HepG2 (cell line): ENCODE data around the gene PACS1. TPM values are rescaled to one million over a fixed set of nuclear protein-coding genes. Genes with fewer than 3 reads are reported as not detected.

Experiments
- ATF2 ChIP-seq: sonication (generic); formaldehyde crosslinking; IDR thresholded peaks from 2 replicates; pipeline ENCODE4 v1.4.0; 2020; ENCODE audit warnings: missing genetic modification reagents
- ETV5 ChIP-seq: IDR thresholded peaks from 2 replicates; pipeline ENCODE4 v1.6.1; 2018; ENCODE audit warnings: missing biosample characterization, missing genetic modification reagents, inconsistent platforms, borderline replicate concordance
- GFI1 ChIP-seq: sonication (generic); formaldehyde crosslinking; IDR thresholded peaks from 2 replicates; pipeline ENCODE4 v1.5.0; 2020; ENCODE audit warnings: missing genetic modification reagents, mild to moderate bottlenecking, borderline replicate concordance
- HDAC2 ChIP-seq: sonication (generic); formaldehyde crosslinking; IDR thresholded peaks from 2 replicates; pipeline ENCODE4 v1.4.0; 2020; ENCODE audit warnings: missing genetic modification reagents
- HNRNPK ChIP-seq: fragments of 200-400 bp; formaldehyde crosslinking; IDR thresholded peaks from 2 replicates; pipeline ENCODE4 v1.6.1; 2018; ENCODE audit warnings: low read length, low read depth, moderate library complexity, mild to moderate bottlenecking; ENCODE audit not compliant: poor library complexity, severe bottlenecking
- PBX3 ChIP-seq: sonication (generic); formaldehyde crosslinking; IDR thresholded peaks from 2 replicates; pipeline ENCODE4 v1.8.1; 2023; ENCODE audit warnings: missing genetic modification reagents, inconsistent platforms, borderline replicate concordance
- POGK ChIP-seq: sonication (generic); formaldehyde crosslinking; conservative IDR thresholded peaks from 2 replicates; pipeline ENCODE4 v1.8.0; 2022; ENCODE audit warnings: mild to moderate bottlenecking, moderate library complexity, missing genetic modification reagents
- TEAD3 ChIP-seq: optimal IDR thresholded peaks from 2 replicates; pipeline ENCODE3; 2016; ENCODE audit warnings: borderline replicate concordance
- TFDP1 ChIP-seq: IDR thresholded peaks from 2 replicates; pipeline ENCODE4 v1.6.1; 2016; ENCODE audit warnings: missing compliant biosample characterization, missing genetic modification reagents, borderline replicate concordance
- YEATS4 ChIP-seq: sonication (generic); formaldehyde crosslinking; IDR thresholded peaks from 2 replicates; pipeline ENCODE4 v1.4.0; 2020; ENCODE audit warnings: missing genetic modification reagents, borderline replicate concordance
- ZFY ChIP-seq: sonication (generic); formaldehyde crosslinking; IDR thresholded peaks from 2 replicates; pipeline ENCODE4 v1.4.0; 2020; ENCODE audit warnings: missing genetic modification reagents
- ZNF367 ChIP-seq: sonication (generic); formaldehyde crosslinking; IDR thresholded peaks from 2 replicates; pipeline ENCODE4 v1.4.0; 2020; ENCODE audit warnings: missing genetic modification reagents, borderline replicate concordance
- ZNF616 ChIP-seq: sonication (generic); formaldehyde crosslinking; IDR thresholded peaks from 2 replicates; pipeline ENCODE4 v1.5.0; 2020; ENCODE audit warnings: low read depth, mild to moderate bottlenecking, missing genetic modification reagents
- ZNF766 ChIP-seq: sonication (generic); formaldehyde crosslinking; IDR thresholded peaks from 2 replicates; pipeline ENCODE4 v1.5.0; 2020; ENCODE audit warnings: missing genetic modification reagents, borderline replicate concordance
- ZNF772 ChIP-seq: sonication (generic); formaldehyde crosslinking; IDR thresholded peaks from 2 replicates; pipeline ENCODE4 v1.5.0; 2020; ENCODE audit warnings: mild to moderate bottlenecking, missing genetic modification reagents
- polyA plus RNA-seq, 8 experiments: library from polyadenylated mRNA; depleted of rRNA in 3 of 8; stranded (reverse) in 7 of 8; unstranded in 1 of 8; fragments of >200 nt; fragmentation: Illumina TruSeq in 4 of 8; extraction: Trizol in 4 of 8; gene quantifications; 2 replicates each; pipeline versions ENCODE4 v1.2.1 to v1.2.3, GENCODE V29; 2011 to 2016; ENCODE audit warnings: low read depth in 4 of 8, missing spikeins in 1 of 8, mixed read lengths in 1 of 8; ENCODE audit not compliant: insufficient read depth in 1 of 8
- total RNA-seq, 5 experiments: library from RNA; depleted of rRNA; stranded (reverse); fragments of >200 nt; fragmentation: Illumina TruSeq; extraction: Trizol; gene quantifications; 2 replicates each; pipeline ENCODE4 v1.2.3, GENCODE V29; 2016; ENCODE audit warnings: low read depth in 1 of 5
- TF ChIP-seq, protein P1 (sequence below): sonication (generic); formaldehyde crosslinking; IDR thresholded peaks from 2 replicates; pipeline ENCODE4 v1.5.1; 2020; ENCODE audit warnings: mild to moderate bottlenecking, missing genetic modification reagents, borderline replicate concordance
- TF ChIP-seq, protein P2 (sequence below): sonication (generic); formaldehyde crosslinking; conservative IDR thresholded peaks from 2 replicates; pipeline ENCODE4 v1.4.0; 2020; ENCODE audit warnings: mild to moderate bottlenecking, missing genetic modification reagents, moderate library complexity

PACS1 gene
- total and polyA plus RNA-seq, 2 of the 13 experiments (the other 11 are each of a cell fraction or from before 2014, with no cell fraction given), result 7.6 to 8.6 TPM

GRCh38 chr11:66268244-66268951 lies 198.3 kb downstream of the PACS1 start, which contains the start of gene RAB1B (continued):
- TF ChIP-seq, protein P1, sequence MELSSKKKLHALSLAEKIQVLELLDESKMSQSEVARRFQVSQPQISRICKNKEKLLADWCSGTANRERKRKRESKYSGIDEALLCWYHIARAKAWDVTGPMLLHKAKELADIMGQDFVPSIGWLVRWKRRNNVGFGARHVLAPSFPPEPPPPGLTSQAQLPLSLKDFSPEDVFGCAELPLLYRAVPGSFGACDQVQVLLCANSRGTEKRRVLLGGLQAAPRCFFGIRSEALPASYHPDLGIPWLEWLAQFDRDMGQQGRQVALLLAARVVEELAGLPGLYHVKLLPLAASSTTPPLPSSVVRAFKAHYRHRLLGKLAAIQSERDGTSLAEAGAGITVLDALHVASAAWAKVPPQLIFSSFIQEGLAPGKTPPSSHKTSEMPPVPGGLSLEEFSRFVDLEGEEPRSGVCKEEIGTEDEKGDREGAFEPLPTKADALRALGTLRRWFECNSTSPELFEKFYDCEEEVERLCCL (CRISPR knock-in tag), result no peak
- TF ChIP-seq ATF2 (CRISPR knock-in tag), result peak; percentile 68; the same call in 1 of the 2 replicates
- peak; percentile 65; the same call in 1 of the 2 replicates for TF ChIP-seq ZNF616 (CRISPR knock-in tag)
- peak; percentile 52 for TF ChIP-seq ZFY (CRISPR knock-in tag)
- TF ChIP-seq HNRNPK, result peak; percentile 49
- TF ChIP-seq, protein P2, sequence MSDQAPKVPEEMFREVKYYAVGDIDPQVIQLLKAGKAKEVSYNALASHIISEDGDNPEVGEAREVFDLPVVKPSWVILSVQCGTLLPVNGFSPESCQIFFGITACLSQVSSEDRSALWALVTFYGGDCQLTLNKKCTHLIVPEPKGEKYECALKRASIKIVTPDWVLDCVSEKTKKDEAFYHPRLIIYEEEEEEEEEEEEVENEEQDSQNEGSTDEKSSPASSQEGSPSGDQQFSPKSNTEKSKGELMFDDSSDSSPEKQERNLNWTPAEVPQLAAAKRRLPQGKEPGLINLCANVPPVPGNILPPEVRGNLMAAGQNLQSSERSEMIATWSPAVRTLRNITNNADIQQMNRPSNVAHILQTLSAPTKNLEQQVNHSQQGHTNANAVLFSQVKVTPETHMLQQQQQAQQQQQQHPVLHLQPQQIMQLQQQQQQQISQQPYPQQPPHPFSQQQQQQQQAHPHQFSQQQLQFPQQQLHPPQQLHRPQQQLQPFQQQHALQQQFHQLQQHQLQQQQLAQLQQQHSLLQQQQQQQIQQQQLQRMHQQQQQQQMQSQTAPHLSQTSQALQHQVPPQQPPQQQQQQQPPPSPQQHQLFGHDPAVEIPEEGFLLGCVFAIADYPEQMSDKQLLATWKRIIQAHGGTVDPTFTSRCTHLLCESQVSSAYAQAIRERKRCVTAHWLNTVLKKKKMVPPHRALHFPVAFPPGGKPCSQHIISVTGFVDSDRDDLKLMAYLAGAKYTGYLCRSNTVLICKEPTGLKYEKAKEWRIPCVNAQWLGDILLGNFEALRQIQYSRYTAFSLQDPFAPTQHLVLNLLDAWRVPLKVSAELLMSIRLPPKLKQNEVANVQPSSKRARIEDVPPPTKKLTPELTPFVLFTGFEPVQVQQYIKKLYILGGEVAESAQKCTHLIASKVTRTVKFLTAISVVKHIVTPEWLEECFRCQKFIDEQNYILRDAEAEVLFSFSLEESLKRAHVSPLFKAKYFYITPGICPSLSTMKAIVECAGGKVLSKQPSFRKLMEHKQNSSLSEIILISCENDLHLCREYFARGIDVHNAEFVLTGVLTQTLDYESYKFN (CRISPR knock-in tag), result peak; percentile 8; the same call in 1 of the 2 replicates
- TF ChIP-seq TFDP1 (CRISPR knock-in tag), result peak; percentile 81; the same call in 1 of the 2 replicates
- TF ChIP-seq TEAD3 (CRISPR knock-in tag), result peak; percentile 13
- TF ChIP-seq ZNF772 (CRISPR knock-in tag), result 0 out of 2 replicates have a peak, but pooled peaks have one; percentile 74
- TF ChIP-seq POGK, result peak; percentile 60
- no peak for TF ChIP-seq ZNF367 (CRISPR knock-in tag)
- no peak for TF ChIP-seq ZNF766
- peak; percentile 38; the same call in 1 of the 2 replicates for TF ChIP-seq ETV5 (CRISPR knock-in tag)
- peak; percentile 45; the same call in 1 of the 2 replicates for TF ChIP-seq HDAC2 (CRISPR knock-in tag)
- TF ChIP-seq YEATS4 (CRISPR knock-in tag), result no peak
- 0 out of 2 replicates have a peak, but pooled peaks have one; percentile 31 for TF ChIP-seq GFI1 (CRISPR knock-in tag)
- TF ChIP-seq PBX3 (CRISPR knock-in tag), result no peak
